Vagina (tissue), 2 donors: ENCODE results near the gene EGF. TPM values are rescaled to one million over a fixed set of nuclear protein-coding genes. Genes with fewer than 3 reads are reported as not detected.

Experiments used
- DNase-seq, 2 donors: peaks; one replicate each; pipeline ENCODE4 v3.0.0-alpha.2; 2017; ENCODE audit errors: extremely low spot score in 2 of 2
- H3K27ac ChIP-seq: fragments of 200-600 bp; sonication (generic); one replicate; pipeline ENCODE4 v1.5.1; 2019
- H3K27me3 ChIP-seq: fragments of 200-600 bp; sonication (generic); one replicate; pipeline ENCODE4 v1.5.1; 2019
- H3K36me3 ChIP-seq, 2 donors: fragments of 200-600 bp; sonication (generic); one replicate each; pipeline ENCODE4 v1.5.1; 2017 to 2019
- H3K4me1 ChIP-seq: fragments of 200-600 bp; sonication (generic); one replicate; pipeline ENCODE4 v1.5.1; 2019
- H3K4me3 ChIP-seq, 2 donors: fragments of 200-600 bp; sonication (generic); 1 replicate in 1 of 2; 2 replicates in 1 of 2; pipeline ENCODE4 v1.5.1; 2016 to 2019
- H3K9me3 ChIP-seq: fragments of 200-600 bp; sonication (generic); one replicate; pipeline ENCODE4 v1.5.1; 2019
- CTCF ChIP-seq, 3 experiments: fragments of 450-650 bp in 2 of 3; fragments of 200-600 bp in 1 of 3; sonication (generic) in 1 of 3; IDR thresholded peaks; one replicate each; pipeline ENCODE4 v1.5.1; 2017 to 2019; ENCODE audit warnings: antibody characterized with exemption in 3 of 3, mild to moderate bottlenecking in 2 of 3, moderate library complexity in 2 of 3
- POLR2A ChIP-seq, 2 donors: fragments of 450-650 bp; IDR thresholded peaks; one replicate each; pipeline ENCODE4 v1.6.1; 2017; ENCODE audit warnings: antibody characterized with exemption in 2 of 2, mild to moderate bottlenecking in 2 of 2, moderate library complexity in 2 of 2
- POLR2AphosphoS5 ChIP-seq, 2 donors: sonication (generic); formaldehyde crosslinking; IDR thresholded peaks; one replicate each; pipeline ENCODE4 v1.9.0; 2017; ENCODE audit warnings: antibody characterized with exemption in 2 of 2, mild to moderate bottlenecking in 2 of 2, low read depth in 1 of 2; ENCODE audit not compliant: insufficient read depth in 1 of 2
- intact Hi-C: fragments of 100-400 bp; cut with DNase I; formaldehyde crosslinking; loops from one replicate; pipeline ENCODE4 v1.15.1; 2023
- total RNA-seq: library from RNA; depleted of rRNA; stranded (reverse); fragments of >200 nt; gene quantifications from one replicate; pipeline ENCODE4 v1.2.3, GENCODE V29; 2016

Gene EGF
- total RNA-seq, 1 donor from 2014 or later, result 0.74 TPM

- no peak for TF ChIP-seq CTCF (IDR thresholded peaks at IDR 0.05)
- no peak for TF ChIP-seq POLR2AphosphoS5 (IDR thresholded peaks at IDR 0.05; ENCODE audit: insufficient read depth in 1 of 2, low read depth in 1 of 2)
- H3K9me3 ChIP-seq, result no peaks in the 10 kb centered on the region
- H3K36me3 ChIP-seq, result no peaks in the 10 kb centered on the region
- intact Hi-C loops, result no loop called here
- no peaks in the 10 kb centered on the region for H3K4me1 ChIP-seq
- H3K27me3 ChIP-seq, result no peaks in the 10 kb centered on the region
- H3K27ac ChIP-seq, result no peak overlapping the region
- no peak for DNase-seq
- no peak overlapping the region for H3K4me3 ChIP-seq
These were observed 40.9 kb downstream of the EGF start for GRCh38 chr4:109953556-109953955.

GRCh38 chr4:109955146-109955545 is 42.5 kb downstream of the EGF start:
- Histone ChIP-seq H3K27ac (no peak overlapping the region), H3K27me3 (no peaks in the 10 kb centered on the region), H3K4me1 (no peaks in the 10 kb centered on the region), H3K9me3 (no peaks in the 10 kb centered on the region), H3K4me3 (no peak overlapping the region), H3K36me3 (no peaks in the 10 kb centered on the region)
- no peak for DNase-seq
- TF ChIP-seq CTCF (IDR thresholded peaks at IDR 0.05) (no peak), POLR2A (IDR thresholded peaks at IDR 0.05) (no peak), POLR2AphosphoS5 (IDR thresholded peaks at IDR 0.05; ENCODE audit: insufficient read depth in 1 of 2, low read depth in 1 of 2) (no peak)
- intact Hi-C loops, result no loop called here

GRCh38 chr4:109957227-109957626 is 44.5 kb downstream of the EGF start:
- no peak overlapping the region for H3K4me3 ChIP-seq
- no peak for DNase-seq
- H3K36me3 ChIP-seq, result no peaks in the 10 kb centered on the region
- intact Hi-C loops, result no loop called here
- H3K27me3 ChIP-seq, result no peaks in the 10 kb centered on the region
- no peaks in the 10 kb centered on the region for H3K9me3 ChIP-seq
- no peak overlapping the region for H3K27ac ChIP-seq
- no peaks in the 10 kb centered on the region for H3K4me1 ChIP-seq
- no peak for TF ChIP-seq POLR2A (IDR thresholded peaks at IDR 0.05)
- TF ChIP-seq CTCF (IDR thresholded peaks at IDR 0.05), result no peak
- TF ChIP-seq POLR2AphosphoS5 (IDR thresholded peaks at IDR 0.05; ENCODE audit: insufficient read depth in 1 of 2, low read depth in 1 of 2), result no peak

GRCh38 chr4:109959195-109959594 is 46.5 kb downstream of the EGF start:
- H3K36me3 ChIP-seq, result no peaks in the 10 kb centered on the region
- H3K4me1 ChIP-seq, result no peaks in the 10 kb centered on the region
- no peak overlapping the region for H3K4me3 ChIP-seq
- H3K27me3 ChIP-seq, result no peaks in the 10 kb centered on the region
- no peak overlapping the region for H3K27ac ChIP-seq
- no peaks in the 10 kb centered on the region for H3K9me3 ChIP-seq
- DNase-seq, result no peak
- no peak for TF ChIP-seq POLR2A (IDR thresholded peaks at IDR 0.05)
- no peak for TF ChIP-seq CTCF (IDR thresholded peaks at IDR 0.05)
- TF ChIP-seq POLR2AphosphoS5 (IDR thresholded peaks at IDR 0.05; ENCODE audit: insufficient read depth in 1 of 2, low read depth in 1 of 2), result no peak
- intact Hi-C loops, result no loop called here

- Histone ChIP-seq H3K36me3 (no peaks in the 10 kb centered on the region), H3K9me3 (no peaks in the 10 kb centered on the region), H3K27me3 (no peaks in the 10 kb centered on the region), H3K4me3 (no peak overlapping the region), H3K4me1 (no peaks in the 10 kb centered on the region), H3K27ac (no peak overlapping the region)
- TF ChIP-seq CTCF (IDR thresholded peaks at IDR 0.05), result no peak
- no peak for TF ChIP-seq POLR2A (IDR thresholded peaks at IDR 0.05)
- no peak for TF ChIP-seq POLR2AphosphoS5 (IDR thresholded peaks at IDR 0.05; ENCODE audit: insufficient read depth in 1 of 2, low read depth in 1 of 2)
- no peak for DNase-seq
- intact Hi-C loops, result no loop called here
These were observed 49.7 kb downstream of the EGF start for GRCh38 chr4:109962401-109962800.
